ENCODE measurements around the gene CCSAP.

CCSAP gene

DNA sequence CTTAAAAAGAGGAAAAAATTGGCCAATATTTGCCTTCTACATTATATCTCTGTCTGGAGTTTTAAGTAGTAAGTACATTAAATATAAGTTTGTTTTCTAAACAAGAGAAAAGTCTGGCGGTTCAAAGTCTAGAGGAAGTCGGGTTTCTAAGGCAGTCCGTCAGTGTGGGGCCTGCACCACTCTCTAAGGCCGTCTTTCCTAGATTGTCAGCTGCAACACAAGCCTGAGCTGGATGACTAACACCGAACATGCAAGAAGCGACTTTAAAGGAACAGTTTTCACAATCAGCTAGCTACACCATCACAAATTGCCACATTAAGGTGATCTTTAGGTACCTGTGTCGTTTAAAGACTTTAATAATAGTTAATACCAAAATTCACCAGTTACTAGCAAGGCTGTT, 19.6 kb downstream of the CCSAP start:
- DNase-seq (ENCODE audit: low read depth), result no peak
- TF ChIP-seq, protein P1, sequence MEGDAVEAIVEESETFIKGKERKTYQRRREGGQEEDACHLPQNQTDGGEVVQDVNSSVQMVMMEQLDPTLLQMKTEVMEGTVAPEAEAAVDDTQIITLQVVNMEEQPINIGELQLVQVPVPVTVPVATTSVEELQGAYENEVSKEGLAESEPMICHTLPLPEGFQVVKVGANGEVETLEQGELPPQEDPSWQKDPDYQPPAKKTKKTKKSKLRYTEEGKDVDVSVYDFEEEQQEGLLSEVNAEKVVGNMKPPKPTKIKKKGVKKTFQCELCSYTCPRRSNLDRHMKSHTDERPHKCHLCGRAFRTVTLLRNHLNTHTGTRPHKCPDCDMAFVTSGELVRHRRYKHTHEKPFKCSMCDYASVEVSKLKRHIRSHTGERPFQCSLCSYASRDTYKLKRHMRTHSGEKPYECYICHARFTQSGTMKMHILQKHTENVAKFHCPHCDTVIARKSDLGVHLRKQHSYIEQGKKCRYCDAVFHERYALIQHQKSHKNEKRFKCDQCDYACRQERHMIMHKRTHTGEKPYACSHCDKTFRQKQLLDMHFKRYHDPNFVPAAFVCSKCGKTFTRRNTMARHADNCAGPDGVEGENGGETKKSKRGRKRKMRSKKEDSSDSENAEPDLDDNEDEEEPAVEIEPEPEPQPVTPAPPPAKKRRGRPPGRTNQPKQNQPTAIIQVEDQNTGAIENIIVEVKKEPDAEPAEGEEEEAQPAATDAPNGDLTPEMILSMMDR (IDR thresholded peaks at IDR 0.05; ENCODE audit: low read depth, low read length), result no peak
- TF ChIP-seq, protein P2, sequence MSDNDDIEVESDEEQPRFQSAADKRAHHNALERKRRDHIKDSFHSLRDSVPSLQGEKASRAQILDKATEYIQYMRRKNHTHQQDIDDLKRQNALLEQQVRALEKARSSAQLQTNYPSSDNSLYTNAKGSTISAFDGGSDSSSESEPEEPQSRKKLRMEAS (IDR thresholded peaks at IDR 0.05; ENCODE audit: low read depth, low read length), result no peak
- no peak for TF ChIP-seq MYC (IDR thresholded peaks at IDR 0.05; ENCODE audit: low read depth, low read length)
- TF ChIP-seq POLR2A (IDR thresholded peaks at IDR 0.05; ENCODE audit: extremely low read depth, insufficient read length), result no peak
- H3K4me3 ChIP-seq (ENCODE audit: low read depth, low read length), result no peak overlapping the region

DNA sequence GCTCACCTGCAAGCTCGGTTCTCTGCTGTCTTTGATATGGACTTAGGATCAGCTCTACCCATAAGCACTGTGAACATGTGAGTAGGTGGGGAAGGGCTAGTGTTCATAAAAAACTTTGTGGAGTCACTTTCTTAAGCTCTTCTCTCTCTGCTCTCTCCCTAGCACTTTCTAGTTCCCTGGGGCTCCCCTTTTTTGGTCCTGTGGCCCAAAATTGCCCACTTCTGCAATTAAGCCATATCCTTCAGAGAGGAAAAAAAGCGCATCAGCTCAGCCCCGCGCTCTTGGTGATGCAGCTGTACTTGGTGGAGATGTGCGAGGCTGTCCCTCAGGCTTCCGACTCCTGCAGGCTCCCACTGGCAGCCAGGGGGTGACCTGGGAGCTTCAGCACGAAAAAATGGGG, 23.4 kb downstream of the CCSAP start:
- H3K4me3 ChIP-seq (ENCODE audit: low read depth, low read length), result no peak overlapping the region
- DNase-seq (ENCODE audit: low read depth), result no peak
- TF ChIP-seq POLR2A (IDR thresholded peaks at IDR 0.05; ENCODE audit: extremely low read depth, insufficient read length) (no peak), MYC (IDR thresholded peaks at IDR 0.05; ENCODE audit: low read depth, low read length) (no peak)
- TF ChIP-seq, protein P2 (IDR thresholded peaks at IDR 0.05; ENCODE audit: low read depth, low read length), result no peak
- TF ChIP-seq, protein P1 (IDR thresholded peaks at IDR 0.05; ENCODE audit: low read depth, low read length), result no peak

DNA sequence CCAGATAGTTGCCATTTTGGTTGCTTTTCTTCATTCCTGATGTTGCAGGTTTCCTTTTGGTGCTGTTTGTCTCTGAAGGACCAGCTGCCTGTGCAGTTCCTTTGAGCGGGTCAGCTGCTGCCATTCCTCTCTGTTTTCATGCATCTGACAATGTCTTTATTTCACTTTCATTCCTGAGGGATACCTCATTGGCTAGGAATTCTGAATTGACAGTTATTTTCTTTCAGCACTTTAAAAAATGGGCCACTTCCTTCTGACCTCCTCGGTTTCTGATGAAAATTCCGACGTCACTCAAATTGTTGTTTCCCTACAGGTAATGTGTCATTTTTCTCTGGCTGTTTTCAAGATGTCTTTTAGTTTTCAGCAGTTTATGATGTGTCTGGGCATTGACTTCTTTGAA, 24.8 kb downstream of the CCSAP start:
- TF ChIP-seq MYC (IDR thresholded peaks at IDR 0.05; ENCODE audit: low read depth, low read length) (no peak), POLR2A (IDR thresholded peaks at IDR 0.05; ENCODE audit: extremely low read depth, insufficient read length) (no peak)
- TF ChIP-seq, protein P2 (IDR thresholded peaks at IDR 0.05; ENCODE audit: low read depth, low read length), result no peak
- TF ChIP-seq, protein P1 (IDR thresholded peaks at IDR 0.05; ENCODE audit: low read depth, low read length), result no peak
- no peak overlapping the region for H3K4me3 ChIP-seq (ENCODE audit: low read depth, low read length)
- no peak for DNase-seq (ENCODE audit: low read depth)

DNA sequence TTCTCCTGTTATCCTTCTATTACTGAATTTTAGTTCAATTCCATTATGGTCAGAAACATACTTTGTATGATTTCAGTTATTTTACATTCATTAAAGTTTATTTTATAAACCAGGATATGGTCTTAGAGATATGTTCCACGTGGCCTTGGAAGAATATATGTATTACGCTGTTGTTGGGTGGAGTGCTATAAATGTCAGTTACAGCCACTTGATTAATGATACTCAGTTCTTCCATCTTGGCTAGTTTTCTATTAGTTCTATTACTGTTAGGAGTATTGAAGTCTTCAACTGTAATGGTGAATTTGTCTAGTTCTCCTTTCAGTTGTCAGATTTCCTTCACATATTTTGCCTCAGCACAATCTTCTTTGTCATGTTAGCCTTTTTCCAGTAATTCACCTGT, 26.7 kb downstream of the CCSAP start:
- DNase-seq (ENCODE audit: low read depth), result no peak
- no peak overlapping the region for H3K4me3 ChIP-seq (ENCODE audit: low read depth, low read length)
- TF ChIP-seq, protein P2 (IDR thresholded peaks at IDR 0.05; ENCODE audit: low read depth, low read length), result no peak
- TF ChIP-seq, protein P1 (IDR thresholded peaks at IDR 0.05; ENCODE audit: low read depth, low read length), result no peak
- TF ChIP-seq MYC (IDR thresholded peaks at IDR 0.05; ENCODE audit: low read depth, low read length) (no peak), POLR2A (IDR thresholded peaks at IDR 0.05; ENCODE audit: extremely low read depth, insufficient read length) (no peak)

DNA sequence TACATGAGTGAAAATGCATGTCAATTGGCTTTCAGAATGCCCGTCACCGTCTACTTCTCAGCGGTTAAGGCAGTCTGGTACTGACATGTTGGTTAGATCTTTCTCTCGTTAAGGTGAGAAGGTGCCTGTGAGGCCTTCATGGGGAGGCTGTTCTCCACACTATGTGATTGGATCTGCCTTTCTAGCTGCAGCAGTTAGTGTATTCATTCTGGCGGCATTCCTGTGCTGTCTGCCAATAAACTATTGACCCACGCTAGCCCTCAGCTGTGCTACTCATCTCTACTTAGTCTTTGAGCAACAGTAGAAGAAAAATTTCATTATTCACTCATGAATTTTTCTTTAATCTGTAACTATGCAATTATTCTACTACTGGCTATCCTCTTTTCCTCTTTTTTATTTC, 32.0 kb downstream of the CCSAP start:
- TF ChIP-seq MYC (IDR thresholded peaks at IDR 0.05; ENCODE audit: low read depth, low read length), result no peak
- TF ChIP-seq, protein P1 (IDR thresholded peaks at IDR 0.05; ENCODE audit: low read depth, low read length), result no peak
- TF ChIP-seq POLR2A (IDR thresholded peaks at IDR 0.05; ENCODE audit: extremely low read depth, insufficient read length), result no peak
- TF ChIP-seq, protein P2 (IDR thresholded peaks at IDR 0.05; ENCODE audit: low read depth, low read length), result no peak
- DNase-seq (ENCODE audit: low read depth), result no peak
- no peak overlapping the region for H3K4me3 ChIP-seq (ENCODE audit: low read depth, low read length)

DNA sequence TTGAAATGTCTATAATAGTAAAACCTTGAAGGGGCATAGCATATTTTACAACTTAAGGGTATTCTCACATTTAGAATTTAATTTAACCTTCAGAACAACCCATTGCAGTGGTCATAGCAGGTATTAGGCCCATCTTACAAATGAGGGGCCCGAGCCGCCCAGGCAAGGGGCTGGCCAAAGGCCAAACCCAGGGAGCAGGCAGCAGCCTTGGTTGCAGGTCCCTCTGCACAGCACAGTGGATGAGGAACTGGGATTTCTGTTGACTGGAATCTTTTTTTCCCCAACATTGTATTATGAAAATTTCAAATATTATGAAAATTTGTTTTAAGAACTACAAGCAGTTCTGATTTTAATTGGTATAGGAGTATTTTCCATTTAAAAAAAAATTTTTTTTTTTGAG, 33.2 kb downstream of the CCSAP start:
- H3K4me3 ChIP-seq (ENCODE audit: low read depth, low read length), result no peak overlapping the region
- TF ChIP-seq, protein P2 (IDR thresholded peaks at IDR 0.05; ENCODE audit: low read depth, low read length), result no peak
- TF ChIP-seq POLR2A (IDR thresholded peaks at IDR 0.05; ENCODE audit: extremely low read depth, insufficient read length) (no peak), MYC (IDR thresholded peaks at IDR 0.05; ENCODE audit: low read depth, low read length) (no peak)
- TF ChIP-seq, protein P1 (IDR thresholded peaks at IDR 0.05; ENCODE audit: low read depth, low read length), result no peak
- DNase-seq (ENCODE audit: low read depth), result no peak

All from NB4 (cell line).